ENCODE results near the gene PLB1. TPM values are rescaled to one million over a fixed set of nuclear protein-coding genes. Genes with fewer than 3 reads are reported as not detected.

The PLB1 gene
- total RNA-seq, 2 donors from 2014 or later = 0.39 to 0.89 TPM

Other genes starting within 250 kb of the PLB1 start
- 100 to 1,000 TPM in 1 of 2 donors, 10 to 100 TPM in 1; 99.3 to 153 TPM for gene FOSL2, start 103.2 kb upstream of the PLB1 start, total RNA-seq

Measured in activated naive CD4-positive, alpha-beta T cell treated with anti-CD3 and anti-CD28 coated beads, Interleukin-2, amount 50 U/mL, for 72 hours (primary cell).